Peyer's patch (tissue), 4 donors: ENCODE results near the gene SP6.

Experiments
- POLR2A ChIP-seq, 2 donors: fragments of 450-650 bp; IDR thresholded peaks; one replicate each; pipeline ENCODE4 v1.5.1; 2017; ENCODE audit warnings: antibody characterized with exemption in 2 of 2, mild to moderate bottlenecking in 2 of 2, moderate library complexity in 2 of 2
- TF ChIP-seq, protein P1 (sequence below), 6 experiments: fragments of 450-650 bp in 4 of 6; fragments of 200-600 bp in 2 of 6; sonication (generic) in 1 of 6; IDR thresholded peaks; one replicate each; pipeline ENCODE4 v1.5.1; 2017 to 2019; ENCODE audit warnings: antibody characterized with exemption in 6 of 6, mild to moderate bottlenecking in 3 of 6, moderate library complexity in 1 of 6

DNA sequence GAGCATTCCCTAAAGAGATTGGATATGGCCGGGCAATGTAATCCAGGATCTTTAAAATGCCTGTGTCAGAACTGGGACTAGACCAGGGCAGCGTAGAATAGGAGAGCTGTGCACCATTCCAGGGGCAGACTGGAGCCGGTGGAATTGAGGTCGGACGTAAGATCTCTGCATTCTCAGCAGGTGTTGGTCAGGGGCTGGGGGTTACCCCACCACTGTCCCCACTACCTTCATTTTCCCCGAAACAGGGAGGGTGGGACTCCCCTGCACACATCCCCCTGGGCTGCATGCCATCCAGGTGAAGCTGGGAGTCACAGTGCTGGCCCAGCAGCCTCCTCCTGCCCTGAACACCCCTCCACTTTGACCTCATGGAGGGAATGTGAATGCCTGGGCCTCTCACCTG, 47.2 kb downstream of the SP6 start:
- TF ChIP-seq, protein P1, sequence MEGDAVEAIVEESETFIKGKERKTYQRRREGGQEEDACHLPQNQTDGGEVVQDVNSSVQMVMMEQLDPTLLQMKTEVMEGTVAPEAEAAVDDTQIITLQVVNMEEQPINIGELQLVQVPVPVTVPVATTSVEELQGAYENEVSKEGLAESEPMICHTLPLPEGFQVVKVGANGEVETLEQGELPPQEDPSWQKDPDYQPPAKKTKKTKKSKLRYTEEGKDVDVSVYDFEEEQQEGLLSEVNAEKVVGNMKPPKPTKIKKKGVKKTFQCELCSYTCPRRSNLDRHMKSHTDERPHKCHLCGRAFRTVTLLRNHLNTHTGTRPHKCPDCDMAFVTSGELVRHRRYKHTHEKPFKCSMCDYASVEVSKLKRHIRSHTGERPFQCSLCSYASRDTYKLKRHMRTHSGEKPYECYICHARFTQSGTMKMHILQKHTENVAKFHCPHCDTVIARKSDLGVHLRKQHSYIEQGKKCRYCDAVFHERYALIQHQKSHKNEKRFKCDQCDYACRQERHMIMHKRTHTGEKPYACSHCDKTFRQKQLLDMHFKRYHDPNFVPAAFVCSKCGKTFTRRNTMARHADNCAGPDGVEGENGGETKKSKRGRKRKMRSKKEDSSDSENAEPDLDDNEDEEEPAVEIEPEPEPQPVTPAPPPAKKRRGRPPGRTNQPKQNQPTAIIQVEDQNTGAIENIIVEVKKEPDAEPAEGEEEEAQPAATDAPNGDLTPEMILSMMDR (IDR thresholded peaks at IDR 0.05) = no peak
- no peak for TF ChIP-seq POLR2A (IDR thresholded peaks at IDR 0.05)
